ENCODE measurements around the gene C1orf21.

The C1orf21 gene

GRCh38 chr1:184387476-184388318, 868 bp downstream of the C1orf21 start:
- DNase-seq = no peak

GRCh38 chr1:184388319-184388889, 1.6 kb downstream of the C1orf21 start:
- no peak for DNase-seq

- no peak for DNase-seq
Measured at GRCh38 chr1:184388971-184389370, 2.1 kb downstream of the C1orf21 start.

GRCh38 chr1:184389446-184389845, 2.6 kb downstream of the C1orf21 start:
- no peak for DNase-seq

- no peak for DNase-seq
Measured at GRCh38 chr1:184390889-184391288, 4.1 kb downstream of the C1orf21 start.

GRCh38 chr1:184392067-184392466, 5.2 kb downstream of the C1orf21 start:
- no peak for DNase-seq

- no peak for DNase-seq
Measured at GRCh38 chr1:184392779-184393522, 6.1 kb downstream of the C1orf21 start.

- no peak for DNase-seq
Measured at GRCh38 chr1:184393962-184394361, 7.1 kb downstream of the C1orf21 start.

GRCh38 chr1:184395370-184395769, 8.5 kb downstream of the C1orf21 start:
- DNase-seq = no peak

GRCh38 chr1:184395937-184396480, 9.2 kb downstream of the C1orf21 start:
- DNase-seq = no peak

GRCh38 chr1:184399192-184399847, 12.5 kb downstream of the C1orf21 start:
- DNase-seq = no peak

GRCh38 chr1:184403961-184404726, 17.3 kb downstream of the C1orf21 start:
- no peak for DNase-seq

- DNase-seq = no peak
Measured at GRCh38 chr1:184404727-184405027, 17.8 kb downstream of the C1orf21 start.

GRCh38 chr1:184405094-184405800, 18.4 kb downstream of the C1orf21 start:
- no peak for DNase-seq

GRCh38 chr1:184405801-184406142, 18.9 kb downstream of the C1orf21 start:
- DNase-seq = no peak

- DNase-seq = no peak
Measured at GRCh38 chr1:184406479-184406878, 19.6 kb downstream of the C1orf21 start.

- no peak for DNase-seq
Measured at GRCh38 chr1:184407816-184408510, 21.1 kb downstream of the C1orf21 start.

- DNase-seq = no peak
Measured at GRCh38 chr1:184408580-184408979, 21.8 kb downstream of the C1orf21 start.

- no peak for DNase-seq
Measured at GRCh38 chr1:184409011-184409410, 22.2 kb downstream of the C1orf21 start.

GRCh38 chr1:184412472-184412871, 25.6 kb downstream of the C1orf21 start:
- no peak for DNase-seq

- DNase-seq = no peak
Measured at GRCh38 chr1:184416481-184416880, 29.7 kb downstream of the C1orf21 start.
